Fibroblast of pulmonary artery (primary cell): ENCODE results near the gene COL2A1.

Source experiments
- DNase-seq: peaks from one replicate; pipeline ENCODE4 v3.0.0-alpha.2; 2010; ENCODE audit warnings: low read depth
- H3K4me3 ChIP-seq: replicated peaks from 2 replicates; pipeline ENCODE4 v1.5.1; 2011; ENCODE audit warnings: low read depth, mild to moderate bottlenecking, control low read depth, low read length, moderate library complexity
- TF ChIP-seq, protein P1 (sequence below): IDR thresholded peaks from 2 replicates; pipeline ENCODE4 v1.5.1; 2011; ENCODE audit warnings: mild to moderate bottlenecking, control low read depth, low read length, inconsistent platforms; ENCODE audit errors: missing control alignments

COL2A1 gene

DNA sequence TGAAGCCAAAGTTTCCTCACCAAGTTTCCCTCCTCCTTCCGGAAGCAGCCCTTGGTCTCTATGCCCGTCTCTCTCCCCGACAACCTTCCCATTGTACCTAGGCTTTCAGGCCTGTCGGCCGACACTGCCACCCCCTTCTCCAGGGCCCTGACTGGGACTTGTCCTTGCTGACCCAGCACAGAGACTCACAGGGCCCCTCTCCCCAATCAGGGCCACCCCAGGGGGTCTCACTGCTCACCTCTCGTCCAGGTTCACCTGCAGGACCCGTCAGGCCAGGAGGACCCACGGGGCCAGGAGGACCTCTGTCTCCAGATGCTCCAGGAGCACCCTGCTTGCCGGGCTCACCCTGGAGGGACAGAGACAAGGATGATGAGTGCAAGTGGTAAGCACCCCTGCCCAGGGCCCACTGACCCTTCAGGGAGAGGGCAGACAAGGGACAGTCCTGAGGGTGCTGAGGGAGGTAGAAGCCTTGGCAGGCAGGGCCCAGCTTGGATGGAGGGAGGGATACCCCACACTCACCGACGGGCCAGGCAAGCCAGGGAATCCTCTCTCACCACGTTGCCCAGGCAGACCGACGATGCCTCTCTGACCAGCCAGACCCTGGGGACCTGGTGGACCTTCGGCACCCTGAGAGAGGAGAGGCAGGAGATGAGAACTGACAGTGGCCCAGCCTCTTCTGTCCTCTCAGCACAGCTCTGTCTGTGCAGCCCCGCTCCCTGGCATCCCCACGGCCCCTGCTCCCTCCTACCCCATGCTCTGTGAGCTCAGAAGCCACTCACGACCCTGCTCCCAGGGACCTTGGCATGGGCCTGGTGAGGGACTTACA lies 26.3 kb downstream of the COL2A1 start:
- TF ChIP-seq, protein P1, sequence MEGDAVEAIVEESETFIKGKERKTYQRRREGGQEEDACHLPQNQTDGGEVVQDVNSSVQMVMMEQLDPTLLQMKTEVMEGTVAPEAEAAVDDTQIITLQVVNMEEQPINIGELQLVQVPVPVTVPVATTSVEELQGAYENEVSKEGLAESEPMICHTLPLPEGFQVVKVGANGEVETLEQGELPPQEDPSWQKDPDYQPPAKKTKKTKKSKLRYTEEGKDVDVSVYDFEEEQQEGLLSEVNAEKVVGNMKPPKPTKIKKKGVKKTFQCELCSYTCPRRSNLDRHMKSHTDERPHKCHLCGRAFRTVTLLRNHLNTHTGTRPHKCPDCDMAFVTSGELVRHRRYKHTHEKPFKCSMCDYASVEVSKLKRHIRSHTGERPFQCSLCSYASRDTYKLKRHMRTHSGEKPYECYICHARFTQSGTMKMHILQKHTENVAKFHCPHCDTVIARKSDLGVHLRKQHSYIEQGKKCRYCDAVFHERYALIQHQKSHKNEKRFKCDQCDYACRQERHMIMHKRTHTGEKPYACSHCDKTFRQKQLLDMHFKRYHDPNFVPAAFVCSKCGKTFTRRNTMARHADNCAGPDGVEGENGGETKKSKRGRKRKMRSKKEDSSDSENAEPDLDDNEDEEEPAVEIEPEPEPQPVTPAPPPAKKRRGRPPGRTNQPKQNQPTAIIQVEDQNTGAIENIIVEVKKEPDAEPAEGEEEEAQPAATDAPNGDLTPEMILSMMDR = no peak
- no peak overlapping the region for H3K4me3 ChIP-seq
- DNase-seq = no peak

- TF ChIP-seq, protein P1 = no peak
- no peak overlapping the region for H3K4me3 ChIP-seq
- DNase-seq = no peak
Observed at GRCh38 chr12:47977046-47977771, 27.1 kb downstream of the COL2A1 start.

GRCh38 chr12:47975816-47976215 lies 28.5 kb downstream of the COL2A1 start:
- TF ChIP-seq, protein P1 = no peak
- no peak for DNase-seq
- H3K4me3 ChIP-seq = no peak overlapping the region

DNA sequence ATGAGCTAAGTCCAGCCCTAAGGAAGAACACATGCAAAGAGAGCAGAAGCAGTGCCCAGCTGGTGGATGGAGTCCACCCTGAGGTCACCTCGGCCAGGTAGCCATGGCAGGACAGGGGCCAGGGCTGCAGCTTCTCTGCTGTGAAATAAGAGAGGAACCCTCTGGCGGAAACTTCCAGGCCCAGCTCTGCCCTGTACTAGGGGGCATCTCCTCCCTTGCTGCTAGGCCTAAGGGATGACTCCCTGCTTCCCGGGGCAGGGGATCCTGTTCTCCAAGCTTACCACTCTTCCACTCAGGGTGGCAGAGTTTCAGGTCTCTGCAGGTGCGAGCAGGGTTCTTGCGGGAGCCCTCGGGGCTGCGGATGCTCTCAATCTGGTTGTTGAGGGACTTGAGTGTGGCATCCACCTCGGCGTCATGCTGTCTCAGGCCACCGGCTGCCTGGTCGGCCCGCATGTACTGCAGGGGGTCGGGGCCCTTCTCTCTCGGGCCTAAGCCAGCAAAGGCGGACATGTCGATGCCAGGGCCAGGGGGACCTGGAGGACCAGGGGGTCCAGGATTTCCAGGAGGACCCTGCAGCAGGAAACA lies 29.1 kb downstream of the COL2A1 start:
- H3K4me3 ChIP-seq = no peak overlapping the region
- TF ChIP-seq, protein P1 = no peak
- DNase-seq = no peak

DNA sequence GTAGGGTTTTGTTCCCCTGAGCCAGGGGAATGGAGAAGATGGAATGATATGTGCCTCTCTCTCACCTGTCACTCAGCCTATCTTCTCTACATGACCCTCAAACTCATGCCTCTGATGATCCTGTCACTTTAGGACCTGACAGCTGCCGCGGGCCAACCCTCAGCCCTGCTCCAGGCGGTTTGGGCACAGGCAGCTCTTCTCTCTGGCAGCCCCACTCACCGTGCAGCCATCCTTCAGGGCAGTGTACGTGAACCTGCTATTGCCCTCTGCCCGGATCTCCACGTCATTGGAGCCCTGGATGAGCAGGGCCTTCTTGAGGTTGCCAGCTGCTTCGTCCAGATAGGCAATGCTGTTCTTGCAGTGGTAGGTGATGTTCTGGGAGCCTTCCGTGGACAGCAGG lies 30.4 kb downstream of the COL2A1 start:
- no peak overlapping the region for H3K4me3 ChIP-seq
- no peak for DNase-seq
- TF ChIP-seq, protein P1 = no peak

GRCh38 chr12:47972895-47973294 lies 31.4 kb downstream of the COL2A1 start:
- no peak for DNase-seq

More at GRCh38 chr12:47972895-47973294, 31.4 kb downstream of the COL2A1 start:
- TF ChIP-seq, protein P1 = no peak
- no peak overlapping the region for H3K4me3 ChIP-seq
